Vagina (tissue), 2 donors: ENCODE measurements around the gene RCE1.

Experiments
- POLR2A ChIP-seq, 2 donors: fragments of 450-650 bp; IDR thresholded peaks; one replicate each; pipeline ENCODE4 v1.6.1; 2017; ENCODE audit warnings: antibody characterized with exemption in 2 of 2, mild to moderate bottlenecking in 2 of 2, moderate library complexity in 2 of 2
- POLR2AphosphoS5 ChIP-seq, 2 donors: sonication (generic); formaldehyde crosslinking; IDR thresholded peaks; one replicate each; pipeline ENCODE4 v1.9.0; 2017; ENCODE audit warnings: antibody characterized with exemption in 2 of 2, mild to moderate bottlenecking in 2 of 2, low read depth in 1 of 2; ENCODE audit not compliant: insufficient read depth in 1 of 2
- TF ChIP-seq, protein P1 (sequence below), 3 experiments: fragments of 450-650 bp in 2 of 3; fragments of 200-600 bp in 1 of 3; sonication (generic) in 1 of 3; IDR thresholded peaks; one replicate each; pipeline ENCODE4 v1.5.1; 2017 to 2019; ENCODE audit warnings: antibody characterized with exemption in 3 of 3, mild to moderate bottlenecking in 2 of 3, moderate library complexity in 2 of 3

GRCh38 chr11:66820381-66820780 lies 22.9 kb upstream of the RCE1 start:
- TF ChIP-seq POLR2A (IDR thresholded peaks at IDR 0.05): no peak
- TF ChIP-seq, protein P1, sequence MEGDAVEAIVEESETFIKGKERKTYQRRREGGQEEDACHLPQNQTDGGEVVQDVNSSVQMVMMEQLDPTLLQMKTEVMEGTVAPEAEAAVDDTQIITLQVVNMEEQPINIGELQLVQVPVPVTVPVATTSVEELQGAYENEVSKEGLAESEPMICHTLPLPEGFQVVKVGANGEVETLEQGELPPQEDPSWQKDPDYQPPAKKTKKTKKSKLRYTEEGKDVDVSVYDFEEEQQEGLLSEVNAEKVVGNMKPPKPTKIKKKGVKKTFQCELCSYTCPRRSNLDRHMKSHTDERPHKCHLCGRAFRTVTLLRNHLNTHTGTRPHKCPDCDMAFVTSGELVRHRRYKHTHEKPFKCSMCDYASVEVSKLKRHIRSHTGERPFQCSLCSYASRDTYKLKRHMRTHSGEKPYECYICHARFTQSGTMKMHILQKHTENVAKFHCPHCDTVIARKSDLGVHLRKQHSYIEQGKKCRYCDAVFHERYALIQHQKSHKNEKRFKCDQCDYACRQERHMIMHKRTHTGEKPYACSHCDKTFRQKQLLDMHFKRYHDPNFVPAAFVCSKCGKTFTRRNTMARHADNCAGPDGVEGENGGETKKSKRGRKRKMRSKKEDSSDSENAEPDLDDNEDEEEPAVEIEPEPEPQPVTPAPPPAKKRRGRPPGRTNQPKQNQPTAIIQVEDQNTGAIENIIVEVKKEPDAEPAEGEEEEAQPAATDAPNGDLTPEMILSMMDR (IDR thresholded peaks at IDR 0.05): no peak
- TF ChIP-seq POLR2AphosphoS5 (IDR thresholded peaks at IDR 0.05; ENCODE audit: insufficient read depth in 1 of 2, low read depth in 1 of 2): no peak
